KMS-11 (cell line): ENCODE results near the gene ATP8A2.

Experiments
- H2AFZ ChIP-seq: fragments of 200-600 bp; sonication (generic); 2 replicates; pipeline ENCODE4 v1.6.1; 2016; ENCODE audit warnings: antibody characterized with exemption, mixed run types, low read depth
- H3K27ac ChIP-seq: fragments of 200-600 bp; sonication (generic); 2 replicates; pipeline ENCODE4 v1.6.1; 2016; ENCODE audit warnings: mild to moderate bottlenecking, mixed run types
- H3K27me3 ChIP-seq: fragments of 200-600 bp; sonication (generic); 2 replicates; pipeline ENCODE4 v1.6.1; 2017; ENCODE audit warnings: mild to moderate bottlenecking, low read depth, mixed run types, moderate library complexity; ENCODE audit not compliant: insufficient read depth
- H3K36me3 ChIP-seq: fragments of 200-600 bp; sonication (generic); 2 replicates; pipeline ENCODE4 v1.6.1; 2017; ENCODE audit warnings: mild to moderate bottlenecking, mixed run types; ENCODE audit not compliant: insufficient read depth
- H3K4me1 ChIP-seq: fragments of 200-600 bp; sonication (generic); 2 replicates; pipeline ENCODE4 v1.6.1; 2016; ENCODE audit warnings: mild to moderate bottlenecking, low read depth, mixed run types; ENCODE audit not compliant: poor library complexity, severe bottlenecking
- H3K4me2 ChIP-seq: fragments of 200-600 bp; sonication (generic); 2 replicates; pipeline ENCODE4 v1.7.0; 2016; ENCODE audit warnings: mild to moderate bottlenecking, mixed run types
- H3K4me3 ChIP-seq: fragments of 200-600 bp; sonication (generic); IDR thresholded peaks from 2 replicates; pipeline ENCODE4 v1.6.1; 2017; ENCODE audit warnings: low read depth, low read length, mixed read lengths; ENCODE audit not compliant: insufficient read depth
- H3K79me2 ChIP-seq: fragments of 200-600 bp; sonication (generic); 2 replicates; pipeline ENCODE4 v1.6.1; 2016; ENCODE audit warnings: low read depth, mixed run types; ENCODE audit not compliant: insufficient read depth
- H3K9ac ChIP-seq: fragments of 200-600 bp; sonication (generic); 2 replicates; pipeline ENCODE4 v1.6.1; 2016; ENCODE audit warnings: mild to moderate bottlenecking, mixed run types
- H4K20me1 ChIP-seq: fragments of 200-600 bp; sonication (generic); 2 replicates; pipeline ENCODE4 v1.6.1; 2016; ENCODE audit warnings: mild to moderate bottlenecking, mixed run types; ENCODE audit not compliant: insufficient read depth
- TF ChIP-seq, protein P1 (sequence below): fragments of 200-600 bp; sonication (generic); conservative IDR thresholded peaks from 2 replicates; pipeline ENCODE4 v1.6.1; 2017; ENCODE audit warnings: low read depth, mild to moderate bottlenecking, antibody characterized with exemption, low read length, moderate library complexity, mixed read lengths

Gene ATP8A2

GRCh38 chr13:25677956-25678355, 306.2 kb downstream of the ATP8A2 start:
- no peak overlapping the region for H3K4me2 ChIP-seq

DNA sequence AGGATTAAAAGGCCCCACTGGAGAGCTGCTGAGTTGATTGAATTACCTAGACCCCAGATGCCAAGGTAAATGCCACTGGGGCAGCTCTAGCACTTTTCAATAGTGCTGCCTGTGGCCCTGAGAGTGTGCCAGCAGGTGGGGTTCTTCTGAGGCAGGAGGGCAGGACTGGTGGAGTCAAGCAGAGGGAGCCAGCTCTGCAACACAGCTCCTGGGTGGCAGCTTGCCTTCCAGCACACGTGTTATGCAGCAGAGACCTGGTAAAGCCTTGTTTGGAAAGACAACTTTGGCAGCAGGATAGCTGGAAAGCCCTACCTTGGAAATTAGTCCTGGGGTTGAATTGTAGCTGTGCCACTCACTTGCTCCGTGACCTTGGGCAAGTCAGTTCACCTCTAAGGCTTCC, 306.6 kb downstream of the ATP8A2 start:
- no peaks in the 10 kb centered on the region for H4K20me1 ChIP-seq

More at GRCh38 chr13:25677956-25678355, 306.2 kb downstream of the ATP8A2 start:
- H3K27ac ChIP-seq = no peak overlapping the region
- H3K79me2 ChIP-seq = no peaks in the 10 kb centered on the region
- H3K27me3 ChIP-seq = no peaks in the 10 kb centered on the region
- H2AFZ ChIP-seq = no peak overlapping the region
- TF ChIP-seq, protein P1, sequence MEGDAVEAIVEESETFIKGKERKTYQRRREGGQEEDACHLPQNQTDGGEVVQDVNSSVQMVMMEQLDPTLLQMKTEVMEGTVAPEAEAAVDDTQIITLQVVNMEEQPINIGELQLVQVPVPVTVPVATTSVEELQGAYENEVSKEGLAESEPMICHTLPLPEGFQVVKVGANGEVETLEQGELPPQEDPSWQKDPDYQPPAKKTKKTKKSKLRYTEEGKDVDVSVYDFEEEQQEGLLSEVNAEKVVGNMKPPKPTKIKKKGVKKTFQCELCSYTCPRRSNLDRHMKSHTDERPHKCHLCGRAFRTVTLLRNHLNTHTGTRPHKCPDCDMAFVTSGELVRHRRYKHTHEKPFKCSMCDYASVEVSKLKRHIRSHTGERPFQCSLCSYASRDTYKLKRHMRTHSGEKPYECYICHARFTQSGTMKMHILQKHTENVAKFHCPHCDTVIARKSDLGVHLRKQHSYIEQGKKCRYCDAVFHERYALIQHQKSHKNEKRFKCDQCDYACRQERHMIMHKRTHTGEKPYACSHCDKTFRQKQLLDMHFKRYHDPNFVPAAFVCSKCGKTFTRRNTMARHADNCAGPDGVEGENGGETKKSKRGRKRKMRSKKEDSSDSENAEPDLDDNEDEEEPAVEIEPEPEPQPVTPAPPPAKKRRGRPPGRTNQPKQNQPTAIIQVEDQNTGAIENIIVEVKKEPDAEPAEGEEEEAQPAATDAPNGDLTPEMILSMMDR = no peak
- no peak overlapping the region for H3K4me3 ChIP-seq
- H3K4me1 ChIP-seq = no peaks in the 10 kb centered on the region
- no peaks in the 10 kb centered on the region for H4K20me1 ChIP-seq
- no peaks in the 10 kb centered on the region for H3K36me3 ChIP-seq
- H3K9ac ChIP-seq = no peak overlapping the region

DNA sequence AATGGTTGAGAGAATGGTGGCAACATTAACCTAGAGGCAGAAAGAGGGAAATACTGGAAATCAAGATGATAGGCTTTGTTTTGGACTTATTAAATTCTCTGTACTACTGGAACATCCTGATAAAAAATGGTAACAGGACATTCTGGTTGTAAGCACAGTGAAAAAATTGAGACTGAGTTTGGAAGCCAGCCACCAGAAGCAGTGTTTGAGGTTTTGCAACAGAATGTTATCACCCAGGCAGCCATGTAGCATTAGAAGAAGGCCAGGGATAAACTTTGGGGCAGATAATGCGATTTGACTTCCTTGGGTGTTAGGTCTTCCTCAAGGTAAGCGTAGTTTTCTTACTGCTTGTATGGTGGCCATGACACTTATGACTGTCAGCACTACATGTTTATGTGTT, 307.4 kb downstream of the ATP8A2 start:
- no peaks in the 10 kb centered on the region for H3K36me3 ChIP-seq
- H3K4me3 ChIP-seq = no peak overlapping the region
- H3K27me3 ChIP-seq = no peaks in the 10 kb centered on the region
- no peaks in the 10 kb centered on the region for H3K79me2 ChIP-seq
- H3K4me2 ChIP-seq = no peak overlapping the region
- TF ChIP-seq, protein P1 = no peak
- no peaks in the 10 kb centered on the region for H3K4me1 ChIP-seq
- H4K20me1 ChIP-seq = no peaks in the 10 kb centered on the region
- H3K9ac ChIP-seq = no peak overlapping the region
- H3K27ac ChIP-seq = no peak overlapping the region
- no peak overlapping the region for H2AFZ ChIP-seq

More for the DNA sequence above, 306.6 kb downstream of the ATP8A2 start:
- Histone ChIP-seq H3K4me3 (no peak overlapping the region), H3K36me3 (no peaks in the 10 kb centered on the region), H3K27ac (no peak overlapping the region), H2AFZ (no peak overlapping the region), H3K79me2 (no peaks in the 10 kb centered on the region), H3K9ac (no peak overlapping the region), H3K27me3 (no peaks in the 10 kb centered on the region), H3K4me1 (no peaks in the 10 kb centered on the region), H3K4me2 (no peak overlapping the region)
- TF ChIP-seq, protein P1 = no peak

DNA sequence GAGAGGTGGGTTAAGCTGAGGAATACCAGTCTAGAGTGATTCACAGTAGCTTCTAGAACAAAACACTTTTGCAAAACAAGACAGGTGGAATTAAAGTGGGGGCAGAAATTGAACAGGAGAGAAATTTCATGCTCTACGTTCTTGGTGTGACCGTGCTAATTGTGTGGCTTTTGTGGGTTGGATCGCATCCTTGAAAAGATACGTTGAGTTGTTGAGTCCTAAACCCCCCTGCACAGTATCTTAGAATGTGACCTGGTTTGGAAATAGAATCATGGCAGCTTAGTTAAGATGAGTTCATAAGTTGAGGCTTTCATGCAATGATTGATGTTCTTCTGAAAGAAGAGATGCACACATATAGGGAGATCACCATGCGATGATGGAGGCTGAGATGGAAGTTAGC, 308.2 kb downstream of the ATP8A2 start:
- no peak overlapping the region for H2AFZ ChIP-seq
- no peak overlapping the region for H3K27ac ChIP-seq
- no peak overlapping the region for H3K4me3 ChIP-seq
- no peak overlapping the region for H3K9ac ChIP-seq
- H3K27me3 ChIP-seq = no peaks in the 10 kb centered on the region
- H3K4me1 ChIP-seq = no peaks in the 10 kb centered on the region
- no peaks in the 10 kb centered on the region for H3K79me2 ChIP-seq
- H3K4me2 ChIP-seq = no peak overlapping the region
- H4K20me1 ChIP-seq = no peaks in the 10 kb centered on the region
- no peaks in the 10 kb centered on the region for H3K36me3 ChIP-seq
- TF ChIP-seq, protein P1 = no peak
